Tibial nerve (tissue), 4 donors: ENCODE results near the gene PTTG1. TPM values are rescaled to one million over a fixed set of nuclear protein-coding genes. Genes with fewer than 3 reads are reported as not detected.

ENCODE experiments used
- DNase-seq, 2 donors: peaks; one replicate each; pipeline ENCODE4 v3.0.0-alpha.2; 2019; ENCODE audit warnings: low spot score in 2 of 2
- H3K27ac ChIP-seq, 4 donors: fragments of 200-600 bp; sonication (generic) in 3 of 4; one replicate each; pipeline ENCODE4 v1.5.1; 2017 to 2019; ENCODE audit warnings: mild to moderate bottlenecking in 1 of 4
- H3K27me3 ChIP-seq, 2 donors: fragments of 200-600 bp; sonication (generic) in 1 of 2; one replicate each; pipeline versions ENCODE4 v1.5.1 to v1.6.0; 2017 to 2019
- H3K36me3 ChIP-seq, 3 donors: fragments of 200-600 bp; sonication (generic); one replicate each; pipeline ENCODE4 v1.5.1; 2018 to 2019
- H3K4me1 ChIP-seq, 4 donors: fragments of 200-600 bp; sonication (generic) in 3 of 4; one replicate each; pipeline ENCODE4 v1.5.1; 2017 to 2019
- H3K4me3 ChIP-seq, 4 donors: fragments of 200-600 bp; sonication (generic) in 3 of 4; one replicate each; pipeline ENCODE4 v1.5.1; 2017 to 2019; ENCODE audit warnings: mild to moderate bottlenecking in 1 of 4, moderate library complexity in 1 of 4
- H3K9me3 ChIP-seq, 4 donors: fragments of 200-600 bp; sonication (generic) in 3 of 4; one replicate each; pipeline ENCODE4 v1.5.1; 2017 to 2019
- CTCF ChIP-seq, 5 experiments: fragments of 200-600 bp in 3 of 5; fragments of 450-650 bp in 2 of 5; sonication (generic) in 3 of 5; IDR thresholded peaks; one replicate each; pipeline ENCODE4 v1.5.1; 2016 to 2019; ENCODE audit warnings: antibody characterized with exemption in 5 of 5, mild to moderate bottlenecking in 3 of 5, moderate library complexity in 2 of 5
- EP300 ChIP-seq, 2 donors: sonication (generic); formaldehyde crosslinking; IDR thresholded peaks; one replicate each; pipeline ENCODE4 v1.6.1; 2017; ENCODE audit warnings: antibody characterized with exemption in 2 of 2, mild to moderate bottlenecking in 1 of 2
- POLR2A ChIP-seq, 2 donors: fragments of 450-650 bp; IDR thresholded peaks; one replicate each; pipeline ENCODE4 v1.6.1; 2017; ENCODE audit warnings: antibody characterized with exemption in 2 of 2, mild to moderate bottlenecking in 2 of 2, moderate library complexity in 2 of 2
- WGBS, 2 donors: methylation state at CpG; one replicate each; pipeline ENCODE4 v1.1.5; 2018; 5-methylcytosine and 5-hydroxymethylcytosine counted together
- total RNA-seq, 4 donors: library from RNA; depleted of rRNA; stranded (reverse); fragments of >200 nt; gene quantifications; one replicate each; pipeline ENCODE4 v1.1.0, GENCODE V29; 2016

Gene PTTG1
- total RNA-seq, 4 donors from 2014 or later = 3.7 to 11.1 (median 6.8) TPM

- Histone ChIP-seq H3K9me3 (no peaks in the 10 kb centered on the region), H3K36me3 (no peaks in the 10 kb centered on the region), H3K4me3 (no peak overlapping the region), H3K27me3 (no peaks in the 10 kb centered on the region), H3K4me1 (peaks cover 0 to 26% (median 11%) of the 10 kb centered on the region in 4 donors), H3K27ac (no peak overlapping the region)
- TF ChIP-seq CTCF (IDR thresholded peaks at IDR 0.05) (no peak), POLR2A (IDR thresholded peaks at IDR 0.05) (no peak), EP300 (IDR thresholded peaks at IDR 0.05) (no peak)
- DNase-seq = no peak
- 90 to 91% methylated on average over 6 of the region's 6 CpGs for WGBS, 2 donors
Measured at GRCh38 chr5:160473681-160474080, 52.0 kb downstream of the PTTG1 start.

- DNase-seq = no peak
- H3K4me1 ChIP-seq = peaks cover 0 to 26% (median 11%) of the 10 kb centered on the region in 4 donors
- no peaks in the 10 kb centered on the region for H3K27me3 ChIP-seq
- no peaks in the 10 kb centered on the region for H3K9me3 ChIP-seq
- 94 to 97% methylated on average over 1 of the region's 1 CpG for WGBS, 2 donors
- no peaks in the 10 kb centered on the region for H3K36me3 ChIP-seq
- no peak overlapping the region for H3K4me3 ChIP-seq
- no peak for TF ChIP-seq EP300 (IDR thresholded peaks at IDR 0.05)
- TF ChIP-seq POLR2A (IDR thresholded peaks at IDR 0.05) = no peak
- no peak for TF ChIP-seq CTCF (IDR thresholded peaks at IDR 0.05)
- no peak overlapping the region for H3K27ac ChIP-seq
Measured at GRCh38 chr5:160474084-160474483, 52.4 kb downstream of the PTTG1 start.

- H3K4me1 ChIP-seq = peaks cover 0 to 24% (median 11%) of the 10 kb centered on the region in 4 donors
- H3K4me3 ChIP-seq = no peak overlapping the region
- DNase-seq = no peak
- H3K27me3 ChIP-seq = no peaks in the 10 kb centered on the region
- H3K36me3 ChIP-seq = no peaks in the 10 kb centered on the region
- TF ChIP-seq POLR2A (IDR thresholded peaks at IDR 0.05) = no peak
- TF ChIP-seq EP300 (IDR thresholded peaks at IDR 0.05) = no peak
- no peak for TF ChIP-seq CTCF (IDR thresholded peaks at IDR 0.05)
- H3K9me3 ChIP-seq = no peaks in the 10 kb centered on the region
- WGBS, 2 donors = 38 to 54% methylated on average over 7 of the region's 7 CpGs
- H3K27ac ChIP-seq = no peak overlapping the region
Measured at GRCh38 chr5:160475864-160476438, 54.3 kb downstream of the PTTG1 start.

- 90 to 91% methylated on average over 6 of the region's 6 CpGs for WGBS, 2 donors
- no peak overlapping the region for H3K27ac ChIP-seq
- H3K36me3 ChIP-seq = no peaks in the 10 kb centered on the region
- no peaks in the 10 kb centered on the region for H3K27me3 ChIP-seq
- DNase-seq = no peak
- H3K4me3 ChIP-seq = no peak overlapping the region
- no peaks in the 10 kb centered on the region for H3K9me3 ChIP-seq
- TF ChIP-seq POLR2A (IDR thresholded peaks at IDR 0.05) = no peak
- no peak for TF ChIP-seq CTCF (IDR thresholded peaks at IDR 0.05)
- TF ChIP-seq EP300 (IDR thresholded peaks at IDR 0.05) = no peak
- H3K4me1 ChIP-seq = peaks cover 0 to 9% (median 0%) of the 10 kb centered on the region in 4 donors
Measured at GRCh38 chr5:160477266-160477970, 55.8 kb downstream of the PTTG1 start.

GRCh38 chr5:160478163-160478562 lies 56.5 kb downstream of the PTTG1 start:
- no peak overlapping the region for H3K4me3 ChIP-seq
- H3K9me3 ChIP-seq = no peaks in the 10 kb centered on the region
- TF ChIP-seq EP300 (IDR thresholded peaks at IDR 0.05) (no peak), CTCF (IDR thresholded peaks at IDR 0.05) (no peak), POLR2A (IDR thresholded peaks at IDR 0.05) (no peak)
- no peaks in the 10 kb centered on the region for H3K36me3 ChIP-seq
- H3K27me3 ChIP-seq = no peaks in the 10 kb centered on the region
- no peak for DNase-seq
- peaks cover 0 to 9% (median 0%) of the 10 kb centered on the region in 4 donors for H3K4me1 ChIP-seq
- WGBS, 2 donors = 72% methylated on average over 2 of the region's 2 CpGs
- no peak overlapping the region for H3K27ac ChIP-seq
